HG03097 (cell line): ENCODE data around the gene AXIN2.
A peak's percentile ranks its signal among the peaks of the same experiment; 100 is the strongest.

Experiments used
- ATAC-seq: cut with Tn5 transposase; IDR thresholded peaks from one replicate; pipeline ENCODE4 v1.9.1; 2021; ENCODE audit not compliant: unreplicated experiment, low FRiP score

AXIN2 gene, protein sequence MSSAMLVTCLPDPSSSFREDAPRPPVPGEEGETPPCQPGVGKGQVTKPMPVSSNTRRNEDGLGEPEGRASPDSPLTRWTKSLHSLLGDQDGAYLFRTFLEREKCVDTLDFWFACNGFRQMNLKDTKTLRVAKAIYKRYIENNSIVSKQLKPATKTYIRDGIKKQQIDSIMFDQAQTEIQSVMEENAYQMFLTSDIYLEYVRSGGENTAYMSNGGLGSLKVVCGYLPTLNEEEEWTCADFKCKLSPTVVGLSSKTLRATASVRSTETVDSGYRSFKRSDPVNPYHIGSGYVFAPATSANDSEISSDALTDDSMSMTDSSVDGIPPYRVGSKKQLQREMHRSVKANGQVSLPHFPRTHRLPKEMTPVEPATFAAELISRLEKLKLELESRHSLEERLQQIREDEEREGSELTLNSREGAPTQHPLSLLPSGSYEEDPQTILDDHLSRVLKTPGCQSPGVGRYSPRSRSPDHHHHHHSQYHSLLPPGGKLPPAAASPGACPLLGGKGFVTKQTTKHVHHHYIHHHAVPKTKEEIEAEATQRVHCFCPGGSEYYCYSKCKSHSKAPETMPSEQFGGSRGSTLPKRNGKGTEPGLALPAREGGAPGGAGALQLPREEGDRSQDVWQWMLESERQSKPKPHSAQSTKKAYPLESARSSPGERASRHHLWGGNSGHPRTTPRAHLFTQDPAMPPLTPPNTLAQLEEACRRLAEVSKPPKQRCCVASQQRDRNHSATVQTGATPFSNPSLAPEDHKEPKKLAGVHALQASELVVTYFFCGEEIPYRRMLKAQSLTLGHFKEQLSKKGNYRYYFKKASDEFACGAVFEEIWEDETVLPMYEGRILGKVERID

DNA sequence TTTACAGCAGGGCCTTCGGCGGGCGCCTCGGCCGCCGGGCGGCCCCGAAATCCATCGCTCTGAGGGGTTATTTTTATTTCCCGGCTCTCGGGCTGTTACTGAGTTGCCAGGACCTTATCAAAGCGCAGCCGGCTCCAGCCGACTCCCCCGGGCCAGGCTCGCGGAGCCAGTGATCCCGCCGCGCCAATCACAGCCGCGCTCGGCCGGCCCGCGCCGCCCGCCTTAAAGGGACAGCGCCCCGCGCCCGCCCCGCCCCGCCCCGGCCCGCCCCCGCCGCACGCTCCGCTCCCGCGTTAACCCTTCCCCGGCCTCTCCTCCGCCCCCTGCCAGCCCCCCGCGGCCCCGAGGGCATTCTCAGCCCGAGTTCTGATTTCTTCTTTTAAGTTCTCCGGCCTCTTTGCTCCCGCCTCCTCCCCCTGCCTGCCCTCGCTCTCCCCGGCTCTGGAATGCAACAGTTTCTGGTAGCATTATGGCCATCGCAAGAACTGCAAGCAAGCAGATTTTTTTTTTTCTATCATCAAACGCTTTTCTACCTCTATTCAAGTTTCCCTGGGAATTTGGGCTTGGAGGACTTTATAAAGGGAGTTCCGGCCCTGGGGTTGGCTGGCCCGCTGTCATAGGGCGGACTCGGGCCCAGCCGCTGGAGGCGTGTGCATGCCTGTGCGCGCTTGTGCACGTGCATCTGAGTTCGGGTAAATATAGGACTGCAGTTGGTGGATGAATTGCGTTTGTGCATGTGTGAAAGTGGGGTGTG, at the start of gene AXIN2:
Gene AXIN2, minus strand, starts transcription at position 197 of the 754 bp plus-strand sequence. CDS start 3,028 bp downstream, outside the sequence.
- ATAC-seq: peak; percentile 67

DNA sequence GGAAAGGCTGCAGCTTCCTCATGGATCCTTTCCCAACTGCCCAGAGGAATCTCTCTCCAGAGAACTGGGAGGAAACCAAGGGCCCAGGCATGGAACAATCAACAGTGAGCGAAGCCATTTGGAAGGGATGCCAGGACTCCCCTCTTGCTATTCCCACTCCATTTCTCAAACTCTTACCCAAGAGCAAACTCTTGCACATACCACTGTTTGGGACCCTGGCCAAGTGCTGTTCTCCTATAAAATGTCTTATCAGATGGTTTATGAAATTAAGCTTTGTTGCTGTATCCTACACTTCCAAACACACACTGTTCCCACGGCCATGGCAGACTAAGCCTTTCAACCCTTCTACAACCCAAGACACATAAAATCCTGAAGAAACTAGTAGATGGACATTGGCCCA, 48.3 kb upstream of the AXIN2 start:
- no peak for ATAC-seq

DNA sequence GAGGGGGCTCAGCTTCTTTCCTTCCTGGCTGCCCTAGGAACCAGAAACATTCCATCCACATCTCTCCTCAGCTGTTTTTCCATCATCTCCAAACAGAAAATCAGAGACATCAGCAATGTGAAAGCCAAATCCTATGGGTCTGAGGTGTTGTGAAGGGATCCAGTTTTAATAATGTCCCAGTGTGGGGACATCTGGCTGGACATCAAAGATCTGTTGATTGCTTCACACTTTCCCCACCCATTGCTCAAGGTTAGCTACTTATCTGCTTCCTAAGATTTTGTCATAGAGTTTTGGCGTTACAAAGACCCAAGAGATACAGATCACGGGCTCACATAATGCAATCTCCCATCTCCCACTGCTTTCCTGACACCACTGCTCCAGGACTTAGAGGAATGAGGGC, 47.8 kb upstream of the AXIN2 start:
- no peak for ATAC-seq

DNA sequence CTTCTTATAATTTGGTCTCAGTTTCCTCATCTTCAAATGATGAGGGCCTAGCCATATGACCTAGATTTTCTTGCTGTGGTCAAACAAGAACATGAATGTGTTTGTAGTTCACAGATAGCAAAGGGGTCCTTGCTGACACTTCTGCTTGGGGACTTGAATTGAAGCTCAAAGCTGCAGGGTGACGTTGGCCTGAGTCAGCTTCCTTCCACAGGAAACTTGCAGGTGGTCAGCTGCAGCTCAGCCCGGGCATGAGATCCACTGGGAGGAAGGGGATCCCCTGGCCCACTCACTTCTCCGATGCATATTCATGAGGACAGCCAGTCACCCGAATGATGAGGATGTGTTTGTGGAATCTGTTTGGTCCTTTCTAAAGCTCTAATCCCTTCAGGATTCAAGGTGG, 42.6 kb upstream of the AXIN2 start:
- ATAC-seq: no peak

DNA sequence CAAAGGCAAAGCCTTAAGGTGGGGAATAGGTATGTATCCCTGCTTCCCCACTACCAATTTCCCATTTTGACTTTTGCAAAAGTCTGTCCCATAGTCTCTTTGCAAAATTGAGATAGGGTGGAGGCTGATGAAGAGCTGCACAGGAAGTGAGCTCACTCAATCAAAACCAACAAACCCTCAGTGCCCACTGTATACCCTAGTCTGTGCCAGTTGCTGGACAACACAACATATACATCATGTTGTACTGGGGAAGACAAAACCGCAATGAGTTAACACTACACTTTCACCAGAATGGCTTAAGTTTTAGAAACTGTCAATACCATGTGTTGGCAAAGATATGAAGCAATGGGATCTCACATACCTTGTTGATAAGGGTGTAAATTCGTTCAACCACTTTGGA, 40.4 kb upstream of the AXIN2 start:
- no peak for ATAC-seq

DNA sequence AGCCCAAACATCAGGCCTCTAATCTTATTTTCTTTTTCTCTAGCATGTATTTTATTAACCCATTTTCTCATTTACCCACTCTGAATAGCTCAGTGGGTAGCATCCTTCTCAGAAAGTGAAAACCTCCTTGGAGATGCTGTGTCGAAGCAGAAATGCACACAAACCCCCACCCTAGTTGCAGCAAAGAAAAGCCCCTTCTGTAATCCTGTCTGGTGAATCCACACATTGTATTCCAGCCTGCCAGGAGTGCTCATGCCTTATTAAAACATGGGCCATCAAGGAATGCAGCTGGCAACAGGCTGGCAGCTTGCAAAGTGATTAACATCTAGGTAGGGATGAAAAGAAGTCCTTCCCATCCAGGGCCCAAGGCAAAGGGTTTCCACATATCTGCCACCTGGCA, 39.7 kb upstream of the AXIN2 start:
- ATAC-seq: no peak

DNA sequence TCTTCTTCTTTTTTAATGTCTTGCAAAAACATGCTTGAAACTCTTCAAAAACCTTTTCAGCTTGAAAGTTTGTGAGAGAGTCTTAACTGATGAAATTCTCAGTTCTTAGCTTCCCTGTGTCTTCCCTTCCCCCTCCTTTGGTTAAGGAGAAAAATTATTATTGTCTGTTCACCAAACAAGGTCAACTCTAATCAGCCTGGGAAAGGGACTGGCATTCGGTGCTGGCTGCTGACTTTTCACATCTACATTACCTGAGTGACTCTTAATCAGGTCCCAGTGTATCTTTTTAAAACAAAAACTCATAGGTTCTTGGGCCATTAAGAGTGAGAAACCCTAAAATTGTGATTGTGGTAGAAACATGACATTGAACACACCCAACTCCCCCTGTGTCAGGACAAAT, 39.1 kb upstream of the AXIN2 start:
- ATAC-seq: no peak

DNA sequence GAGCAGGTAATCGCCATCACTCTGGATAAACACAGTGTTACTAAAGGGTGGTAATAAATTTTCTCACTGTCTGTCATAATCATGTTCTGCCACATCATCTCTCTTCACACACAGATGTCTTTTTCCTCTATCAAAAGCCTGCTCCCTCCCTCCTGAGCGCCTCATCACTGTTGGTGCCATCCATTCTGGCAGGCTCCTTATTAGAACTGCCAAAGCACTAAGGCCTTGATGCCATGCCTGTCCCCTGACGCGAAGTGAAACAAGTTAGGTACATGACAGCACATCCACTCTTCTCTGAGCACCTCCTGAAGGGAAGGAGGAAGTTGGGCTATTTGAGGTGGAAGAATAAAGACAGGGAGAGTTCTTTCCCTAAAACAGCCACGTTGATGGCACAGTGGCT, 38.2 kb upstream of the AXIN2 start:
- ATAC-seq: no peak

DNA sequence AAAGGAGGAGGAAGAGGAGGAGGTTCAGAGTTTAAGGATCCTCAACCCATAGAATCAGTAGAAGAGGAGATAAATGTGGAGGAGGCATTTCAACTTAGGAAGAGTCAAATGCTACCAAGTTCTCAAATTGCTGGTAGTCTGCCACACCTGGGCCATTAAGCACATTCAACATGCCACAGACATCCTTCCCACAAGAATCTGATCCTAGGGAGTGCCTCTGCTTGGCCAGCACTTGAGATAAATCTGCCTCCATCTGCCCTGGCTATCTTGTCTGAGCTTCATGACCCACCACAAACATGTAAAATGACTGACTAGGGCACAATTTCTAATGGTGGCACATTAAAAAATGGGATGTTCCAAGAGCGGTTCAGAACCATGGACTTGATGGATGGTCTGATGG, 37.3 kb upstream of the AXIN2 start:
- ATAC-seq: no peak

DNA sequence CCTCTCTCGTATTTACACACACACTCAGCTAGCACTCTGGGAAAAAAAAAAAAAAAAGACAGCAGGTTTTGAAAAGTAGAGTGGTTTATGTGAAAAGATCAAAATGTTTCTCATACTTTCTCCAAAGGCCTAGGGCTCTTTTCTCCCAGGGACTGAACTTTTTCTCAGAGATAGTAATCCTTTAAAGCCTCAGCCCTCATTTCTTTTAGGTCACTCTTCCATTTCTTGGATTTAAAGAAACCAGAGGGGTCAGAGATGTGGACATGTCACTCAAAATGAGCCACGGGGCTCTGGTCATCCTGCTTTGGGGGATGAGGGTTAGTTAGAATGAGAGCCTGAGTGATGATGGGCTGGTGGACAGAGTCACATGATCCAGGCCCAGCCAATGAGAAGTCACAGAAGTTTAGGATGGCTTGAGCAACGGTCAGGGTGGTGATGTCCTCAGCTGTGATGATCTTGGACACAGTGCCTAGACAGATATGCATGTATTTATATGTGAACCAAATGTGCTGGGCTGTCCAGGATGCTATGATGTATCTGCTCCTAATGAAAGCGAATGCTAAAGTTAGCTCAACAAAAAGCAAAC, 33.7 kb upstream of the AXIN2 start:
- ATAC-seq: no peak

DNA sequence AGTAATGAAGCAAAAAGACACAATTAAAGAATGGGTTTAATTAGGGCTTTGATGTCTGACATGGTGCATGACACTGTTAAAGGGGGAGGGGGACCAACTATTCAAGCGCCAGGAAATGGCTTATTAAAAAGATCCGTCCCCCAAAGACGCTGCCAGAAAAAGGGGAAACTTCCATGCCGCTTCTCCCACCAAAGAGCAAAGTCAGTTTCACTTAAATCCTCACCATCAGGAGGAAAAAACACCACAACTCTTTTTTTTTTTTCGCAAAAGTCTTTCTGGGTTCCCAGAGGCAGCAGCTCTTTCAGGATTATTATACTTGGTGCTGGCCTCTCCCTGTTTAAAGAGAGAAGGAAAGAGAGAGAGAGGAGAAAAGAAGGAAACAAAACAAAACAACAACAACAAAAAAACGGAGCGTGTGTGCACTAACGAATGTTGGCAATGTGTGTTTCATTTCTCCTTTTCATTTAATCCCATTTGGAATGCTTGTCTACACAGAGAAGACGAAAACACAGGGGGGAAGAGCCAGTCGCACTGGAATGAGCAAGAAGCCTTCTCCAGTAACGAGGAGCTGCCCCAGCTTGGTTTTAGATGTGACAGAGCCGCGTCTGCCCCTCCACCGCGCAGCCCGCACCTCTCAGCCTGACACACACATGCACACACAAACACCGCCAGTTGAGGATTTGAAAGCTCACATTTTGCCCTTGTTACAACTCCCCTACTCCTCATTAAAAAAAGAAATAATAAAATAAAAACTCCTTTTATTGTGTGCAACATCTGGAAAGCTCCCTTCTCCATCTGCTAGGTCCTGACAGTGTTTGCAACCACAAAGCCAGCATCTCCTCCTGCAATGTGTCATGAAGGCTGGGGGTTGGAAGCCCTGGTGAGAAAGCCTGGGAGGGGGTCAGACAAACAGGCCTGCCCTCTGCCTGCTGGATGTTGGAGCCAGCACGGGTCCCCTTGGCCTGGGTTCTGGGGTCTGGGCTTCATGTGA, 32.7 kb upstream of the AXIN2 start:
- no peak for ATAC-seq

DNA sequence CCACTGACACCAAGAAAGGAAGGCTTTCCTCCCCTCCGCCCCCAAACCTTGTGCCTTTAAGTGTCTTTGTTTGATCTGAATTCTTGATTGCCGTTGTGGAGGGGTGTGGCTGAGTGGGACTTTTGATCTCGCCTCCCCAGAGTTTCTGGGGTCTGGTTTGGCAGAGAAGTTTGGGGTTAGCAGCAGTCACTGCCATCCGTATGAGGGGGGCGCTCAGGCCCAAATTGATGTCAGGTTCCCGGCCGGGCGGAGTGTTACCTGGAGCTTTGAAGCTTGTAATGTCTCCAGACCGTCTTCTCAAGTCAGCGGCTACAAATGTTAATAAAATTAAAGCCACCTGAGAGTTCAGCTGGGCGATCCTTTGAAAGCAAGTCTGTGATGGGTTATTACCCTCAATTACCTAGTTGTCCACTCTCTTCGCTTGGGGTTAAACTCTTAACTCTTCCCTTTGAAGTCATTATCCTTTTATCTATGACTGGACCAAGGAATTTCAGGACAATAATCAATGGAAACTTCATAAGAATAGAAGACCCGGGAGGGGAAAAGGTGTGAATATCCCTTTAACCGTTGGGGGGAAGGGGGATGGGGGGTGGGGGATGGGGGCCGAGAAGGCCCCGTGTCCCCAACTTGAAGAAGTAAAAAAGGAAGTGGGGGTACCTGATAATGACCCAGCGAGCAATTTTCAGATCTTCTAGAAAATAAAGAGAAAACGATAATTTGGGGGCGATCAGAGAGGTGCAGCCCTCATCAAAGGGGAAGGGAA, 31.8 kb upstream of the AXIN2 start:
- no peak for ATAC-seq

DNA sequence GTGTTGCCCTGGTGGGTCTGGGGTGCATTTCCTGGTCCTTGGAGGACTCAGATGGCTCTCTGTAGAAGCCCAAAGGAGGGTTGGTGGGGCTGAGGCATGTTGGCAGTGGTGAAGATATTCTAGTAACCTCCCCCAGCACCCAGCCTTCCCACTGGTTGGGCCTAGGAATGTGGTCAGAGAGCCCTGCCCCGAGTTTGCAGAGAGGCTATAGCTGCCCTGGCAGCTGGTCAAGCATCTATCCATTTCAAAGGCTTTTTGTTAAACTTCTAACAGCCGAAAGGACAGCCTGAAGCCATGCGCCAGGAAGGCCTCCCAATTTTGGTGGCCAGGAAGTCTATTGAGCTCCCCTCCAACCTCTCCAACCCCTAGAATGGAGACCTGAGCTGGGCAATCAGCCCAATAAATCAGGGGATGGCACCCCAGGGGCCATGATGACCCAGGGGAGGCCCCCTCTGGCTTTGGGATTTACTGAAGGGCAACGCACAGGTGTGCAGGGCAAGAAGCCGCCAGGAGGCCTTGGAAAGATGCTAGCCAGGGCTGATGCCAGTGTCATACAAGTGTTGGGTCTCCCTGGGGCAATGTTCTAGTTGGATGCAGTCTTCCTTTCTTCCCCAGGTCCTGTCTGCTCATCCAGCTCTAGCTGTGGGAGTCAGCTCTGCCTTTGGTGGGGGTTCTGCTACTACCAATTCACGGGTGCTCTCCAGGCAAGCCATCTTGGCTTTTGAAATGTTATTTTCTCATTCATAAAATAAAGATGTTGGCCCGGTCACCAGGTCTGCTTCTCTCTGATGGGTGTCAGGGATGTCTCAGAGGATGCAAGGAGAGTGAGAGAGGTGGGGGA, 30.9 kb upstream of the AXIN2 start:
- no peak for ATAC-seq

DNA sequence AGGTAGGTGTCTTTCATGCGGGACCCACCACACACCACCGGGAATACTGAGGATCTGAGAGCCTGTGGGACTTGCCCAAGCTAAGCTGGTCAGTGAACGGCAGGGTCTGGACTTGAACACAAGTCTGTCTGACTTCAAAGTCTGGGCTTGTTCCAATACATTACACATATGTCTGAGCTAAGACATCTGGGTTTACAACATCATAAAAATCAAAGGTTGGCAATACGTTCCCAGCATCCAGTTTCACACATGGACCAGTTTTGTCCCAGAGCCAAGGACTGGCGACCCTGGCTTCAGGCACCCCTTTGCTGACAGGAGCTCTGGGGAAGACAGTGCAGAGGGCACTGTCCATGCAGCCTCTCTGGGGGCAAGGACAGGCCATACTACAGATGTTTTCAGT, 27.9 kb upstream of the AXIN2 start:
- ATAC-seq: no peak

DNA sequence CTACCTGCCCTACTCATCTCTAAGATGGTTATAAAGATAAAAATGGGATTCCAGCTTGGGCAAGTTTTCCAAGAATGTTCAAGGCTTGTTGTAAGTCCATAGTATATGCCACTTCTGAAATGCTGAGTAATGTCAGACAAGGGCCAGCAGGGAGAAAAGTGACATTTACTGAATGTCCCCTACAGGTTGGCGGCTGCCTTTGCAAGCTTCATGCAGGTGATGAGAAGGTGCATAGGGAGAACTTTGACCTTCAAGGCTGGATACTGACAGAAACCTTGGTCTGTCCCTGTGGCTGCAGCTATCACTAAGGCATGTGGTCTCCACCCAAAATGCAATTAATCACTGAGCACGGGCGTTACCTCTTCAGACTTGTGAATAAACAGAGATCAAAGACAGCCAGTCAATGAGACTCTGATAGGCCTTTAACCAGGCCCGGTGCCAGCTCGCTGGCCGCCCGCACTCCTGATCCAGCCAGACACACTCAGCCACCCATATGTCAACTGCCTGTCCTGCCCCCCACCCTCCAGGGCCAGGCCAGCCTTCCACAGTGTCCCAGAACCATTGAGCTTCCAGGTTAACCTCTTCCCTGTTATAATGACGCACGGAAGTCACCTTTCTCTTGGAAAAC, 26.8 kb upstream of the AXIN2 start:
- ATAC-seq: no peak

DNA sequence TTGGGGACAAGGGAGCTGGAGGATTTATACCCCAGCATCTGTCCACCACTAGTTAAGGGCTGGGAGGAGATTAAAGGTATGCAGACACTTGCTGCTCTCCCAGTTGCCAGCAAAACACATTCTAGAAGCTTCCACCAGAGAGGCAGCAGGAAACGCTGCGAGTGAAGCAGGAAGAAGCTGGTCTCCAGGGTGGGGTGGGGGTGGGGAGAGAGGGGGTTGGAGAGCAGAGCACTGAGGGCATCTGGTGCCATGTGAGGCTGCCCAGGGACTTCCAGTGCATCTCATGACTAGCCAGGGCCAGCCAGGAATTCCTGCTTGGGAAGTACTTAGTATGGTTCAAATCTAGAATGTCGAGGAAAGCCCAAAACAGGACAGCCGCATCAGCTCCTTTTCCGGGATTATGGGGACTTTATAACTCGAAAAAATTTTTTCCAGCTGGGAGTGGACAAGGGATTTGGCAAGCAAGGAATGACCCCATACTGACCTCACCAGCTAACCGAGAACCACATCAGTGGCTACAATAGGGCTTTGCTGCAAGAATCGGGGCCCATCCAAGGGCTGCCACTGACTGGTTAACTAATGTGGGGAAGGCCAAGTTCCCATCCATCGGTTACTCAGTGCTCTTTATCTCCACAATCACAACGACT, 26.2 kb upstream of the AXIN2 start:
- ATAC-seq: no peak

DNA sequence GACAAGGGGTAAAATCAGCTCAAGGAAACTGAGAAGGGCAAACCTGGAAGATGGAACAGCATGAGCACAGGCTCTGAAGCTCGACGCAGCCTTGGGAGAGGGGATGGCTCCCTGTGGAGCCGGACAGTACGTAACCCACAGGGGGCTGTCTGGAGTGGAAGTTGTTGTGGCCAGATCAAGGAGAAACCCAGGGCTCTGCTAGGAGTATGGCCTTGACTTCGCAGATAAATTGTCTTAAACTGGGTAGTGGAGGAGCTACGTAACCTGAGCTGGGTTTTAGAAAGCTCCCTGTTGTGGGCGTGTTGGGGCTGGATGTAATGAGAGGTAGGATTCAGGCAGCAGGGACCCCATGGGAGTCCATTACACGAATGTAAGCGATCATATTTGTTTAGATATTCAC, 25.5 kb upstream of the AXIN2 start:
- ATAC-seq: no peak
